GM18507 (cell line): ENCODE data around the gene SORL1-AS1.

Source experiments
- DNase-seq: peaks from one replicate; pipeline ENCODE4 v3.0.0; 2011; ENCODE audit warnings: low read depth; ENCODE audit not compliant: insufficient read length; ENCODE audit errors: extremely low spot score
- FAIRE-seq: peaks from 2 replicates; lab custom pipeline; 2011; peaks lifted over from hg19 to GRCh38; lab: Jason Lieb, UNC

The SORL1-AS1 gene

GRCh38 chr11:121435551-121436511 lies 16.9 kb downstream of the SORL1-AS1 start:
- DNase-seq = no peak
- no peak for FAIRE-seq

GRCh38 chr11:121435132-121435531 lies 17.6 kb downstream of the SORL1-AS1 start:
- DNase-seq (no peak), FAIRE-seq (no peak)

- FAIRE-seq (peak; percentile 54), DNase-seq (no peak)
These were observed 20.8 kb downstream of the SORL1-AS1 start for GRCh38 chr11:121431820-121432526.

- DNase-seq (no peak), FAIRE-seq (peak; percentile 51)
These were observed 23.2 kb downstream of the SORL1-AS1 start for GRCh38 chr11:121429556-121429955.

DNA sequence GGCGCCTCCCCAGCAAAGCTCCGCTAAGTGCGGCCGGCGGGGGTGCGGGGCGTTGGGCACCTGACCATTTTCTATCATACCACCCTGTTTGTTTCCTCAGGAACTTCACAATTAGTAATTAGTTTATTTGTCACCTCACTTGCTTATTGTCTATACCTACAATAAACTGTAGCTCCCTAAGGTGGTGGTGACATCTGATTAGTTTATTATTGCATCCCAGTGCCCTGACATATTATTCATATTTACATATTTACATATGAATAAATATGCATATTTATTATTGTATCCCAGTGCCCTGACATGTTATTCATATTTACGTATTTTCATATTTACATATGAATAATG lies 25.4 kb downstream of the SORL1-AS1 start:
- FAIRE-seq = no peak
- DNase-seq = no peak

- DNase-seq (no peak), FAIRE-seq (peak; percentile 58)
These were observed 26.0 kb downstream of the SORL1-AS1 start for GRCh38 chr11:121426476-121427399.

DNA sequence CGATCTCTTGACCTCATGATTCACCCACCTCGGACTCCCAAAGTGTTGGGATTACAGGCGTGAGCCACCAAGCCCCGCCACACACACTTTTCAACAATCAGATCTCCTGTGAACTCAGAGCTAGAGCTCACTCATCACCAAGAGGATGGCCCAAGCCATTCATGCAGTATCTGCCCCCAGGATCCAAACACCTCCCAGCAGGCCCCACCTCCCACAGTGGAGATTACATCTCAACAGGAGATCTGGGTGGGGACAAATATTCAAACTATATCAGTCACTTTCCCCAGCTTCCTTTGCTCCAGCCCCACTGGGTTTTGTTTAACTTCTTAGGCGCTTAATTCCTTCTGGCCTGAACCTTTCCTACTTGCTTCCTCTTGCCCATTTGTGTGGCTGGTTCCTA lies 26.9 kb downstream of the SORL1-AS1 start:
- no peak for FAIRE-seq
- DNase-seq = no peak

DNA sequence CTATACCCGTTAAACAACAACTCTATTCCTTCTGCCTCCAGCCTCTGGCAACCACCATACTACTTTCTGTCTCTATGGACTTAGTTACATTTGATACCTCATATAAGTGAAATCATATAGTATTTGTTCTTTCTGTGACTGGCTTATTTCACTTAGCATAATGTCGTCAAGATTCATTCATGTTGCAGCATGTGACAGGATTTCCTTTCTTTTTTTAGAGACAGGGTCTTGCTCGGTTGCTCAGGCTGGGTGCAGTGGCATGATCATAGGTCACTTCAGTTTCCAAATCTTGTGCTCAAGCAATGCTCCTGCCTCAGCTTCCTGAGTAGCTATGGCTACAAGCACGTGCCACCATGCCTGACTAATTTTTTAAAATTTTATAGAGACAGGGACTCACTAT lies 30.1 kb downstream of the SORL1-AS1 start:
- FAIRE-seq (peak; percentile 89), DNase-seq (no peak)

DNA sequence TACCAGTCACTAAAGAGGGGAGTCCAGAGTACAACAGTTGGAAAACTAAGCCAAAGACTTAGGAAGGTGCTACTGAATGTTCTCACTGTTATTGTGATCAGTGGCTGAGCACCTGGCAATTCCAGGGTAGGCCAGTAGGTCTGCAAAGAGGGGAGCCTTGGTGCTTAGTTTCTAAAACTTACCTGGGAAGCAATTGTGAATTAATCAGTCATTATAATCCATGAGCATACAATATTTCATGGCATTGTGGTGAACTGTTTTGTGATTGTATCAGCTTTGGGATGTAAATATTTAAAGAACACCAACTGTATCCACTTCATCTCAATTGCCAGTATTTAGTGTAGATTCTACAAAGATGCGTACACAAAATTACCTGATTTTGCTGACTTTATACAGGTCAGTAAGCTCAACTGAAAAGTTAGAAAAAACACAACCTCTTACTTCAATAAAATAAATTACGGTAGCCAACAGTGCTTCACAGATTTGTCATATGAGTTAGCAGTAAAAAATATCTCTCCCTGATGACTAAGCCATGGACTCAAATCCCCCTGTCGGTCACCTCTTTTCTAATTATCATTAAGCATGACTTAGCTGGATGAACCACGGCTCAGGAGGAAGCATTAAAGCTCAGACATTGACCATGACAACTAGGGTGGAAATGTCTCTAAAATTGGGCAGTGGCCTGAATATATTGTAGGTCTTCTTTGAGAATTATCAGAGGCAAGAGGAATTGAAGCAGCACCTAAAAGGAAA lies 31.4 kb downstream of the SORL1-AS1 start:
- DNase-seq (no peak), FAIRE-seq (peak; percentile 44)

- DNase-seq (no peak), FAIRE-seq (peak; percentile 62)
These were observed 32.4 kb downstream of the SORL1-AS1 start for GRCh38 chr11:121420398-121420797.

DNA sequence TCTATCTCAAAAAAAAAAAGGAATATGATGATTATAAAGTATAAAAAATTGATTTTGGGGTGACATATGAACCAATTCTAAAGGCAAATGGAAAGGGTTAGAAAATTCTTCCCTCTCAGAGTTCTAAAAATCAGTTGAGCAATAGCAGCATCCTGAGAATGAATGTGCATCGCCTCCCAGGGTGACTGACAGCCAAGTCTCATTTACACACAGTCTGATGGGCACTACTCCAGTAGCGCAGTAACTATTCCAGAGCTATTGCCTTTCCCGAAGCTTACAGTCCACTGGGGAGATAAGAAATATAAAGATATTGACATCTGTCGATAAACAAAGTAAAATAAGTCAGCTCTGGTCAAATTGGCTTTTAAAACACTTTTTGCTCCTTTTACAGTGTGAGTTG lies 32.9 kb downstream of the SORL1-AS1 start:
- DNase-seq (no peak), FAIRE-seq (no peak)

DNA sequence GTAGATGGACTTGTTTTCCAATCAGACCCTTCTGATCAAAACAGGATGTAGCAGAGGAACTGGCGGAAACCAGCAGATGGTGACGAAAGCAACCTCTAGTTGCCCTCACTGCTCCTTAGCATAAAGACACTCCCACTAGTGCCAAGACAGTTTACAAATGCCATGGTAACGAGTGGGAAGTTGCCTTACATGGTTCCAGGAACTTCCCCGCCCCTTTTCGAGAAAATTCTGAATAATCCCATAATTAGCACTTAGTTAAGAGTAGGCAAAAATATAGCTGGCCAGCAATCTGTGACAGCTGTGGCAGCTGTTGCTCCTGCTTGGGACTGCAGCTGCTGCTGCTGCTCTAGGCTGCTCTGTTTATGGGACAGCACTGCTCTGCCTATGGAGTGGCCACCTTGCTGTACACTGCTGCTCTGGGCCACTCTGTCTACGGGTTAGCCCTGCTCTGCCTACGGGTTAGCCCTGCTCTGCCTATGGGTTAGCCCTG lies 34.1 kb downstream of the SORL1-AS1 start:
- no peak for DNase-seq
- FAIRE-seq = peak; percentile 81

DNA sequence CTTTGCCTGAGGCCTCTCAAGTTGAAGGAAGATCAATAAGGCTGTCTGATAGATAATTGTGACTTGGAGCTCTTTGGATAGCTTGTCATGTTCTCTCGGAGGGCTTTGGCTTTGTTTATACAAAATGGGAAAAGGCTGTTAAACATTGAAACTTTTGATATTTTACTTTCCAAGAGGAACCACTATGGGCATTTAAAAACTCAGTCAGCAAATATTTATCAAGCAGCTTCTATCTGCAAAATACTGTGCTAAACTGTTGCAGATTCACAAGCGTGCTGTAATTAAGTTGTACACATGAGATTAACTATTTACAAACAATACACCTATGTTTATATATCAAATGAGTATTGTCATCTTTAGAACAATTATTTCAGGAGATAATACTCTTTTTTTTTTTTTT lies 35.2 kb downstream of the SORL1-AS1 start:
- FAIRE-seq (no peak), DNase-seq (no peak)

DNA sequence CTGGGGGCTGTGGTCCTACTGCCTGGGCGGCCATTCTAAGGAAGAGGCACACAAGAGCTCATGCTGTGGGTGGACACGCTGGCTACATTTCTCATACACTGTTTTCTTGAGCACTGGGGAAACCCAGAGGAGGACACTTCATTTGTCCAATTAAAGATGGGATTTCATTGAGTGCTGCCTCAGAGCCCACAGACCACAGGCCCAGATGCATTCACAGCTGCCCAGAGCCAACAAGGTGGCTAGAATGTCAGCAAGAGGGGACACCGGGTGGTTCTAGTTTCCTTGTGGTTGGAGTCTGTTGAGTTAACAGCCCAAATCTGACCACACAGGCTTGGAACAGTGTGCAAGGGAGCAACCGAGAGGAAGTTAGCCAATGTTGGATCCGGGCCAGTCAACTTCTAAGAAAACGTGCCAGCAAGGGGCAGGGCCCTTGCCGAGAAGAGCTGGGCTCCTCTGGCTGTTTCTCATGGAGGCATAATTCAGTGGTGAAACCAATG lies 35.7 kb downstream of the SORL1-AS1 start:
- FAIRE-seq = peak; percentile 94

GRCh38 chr11:121415856-121416255 lies 36.9 kb downstream of the SORL1-AS1 start:
- DNase-seq (no peak), FAIRE-seq (no peak)

More for the DNA sequence above, 35.7 kb downstream of the SORL1-AS1 start:
- peak; percentile 28 for DNase-seq

DNA sequence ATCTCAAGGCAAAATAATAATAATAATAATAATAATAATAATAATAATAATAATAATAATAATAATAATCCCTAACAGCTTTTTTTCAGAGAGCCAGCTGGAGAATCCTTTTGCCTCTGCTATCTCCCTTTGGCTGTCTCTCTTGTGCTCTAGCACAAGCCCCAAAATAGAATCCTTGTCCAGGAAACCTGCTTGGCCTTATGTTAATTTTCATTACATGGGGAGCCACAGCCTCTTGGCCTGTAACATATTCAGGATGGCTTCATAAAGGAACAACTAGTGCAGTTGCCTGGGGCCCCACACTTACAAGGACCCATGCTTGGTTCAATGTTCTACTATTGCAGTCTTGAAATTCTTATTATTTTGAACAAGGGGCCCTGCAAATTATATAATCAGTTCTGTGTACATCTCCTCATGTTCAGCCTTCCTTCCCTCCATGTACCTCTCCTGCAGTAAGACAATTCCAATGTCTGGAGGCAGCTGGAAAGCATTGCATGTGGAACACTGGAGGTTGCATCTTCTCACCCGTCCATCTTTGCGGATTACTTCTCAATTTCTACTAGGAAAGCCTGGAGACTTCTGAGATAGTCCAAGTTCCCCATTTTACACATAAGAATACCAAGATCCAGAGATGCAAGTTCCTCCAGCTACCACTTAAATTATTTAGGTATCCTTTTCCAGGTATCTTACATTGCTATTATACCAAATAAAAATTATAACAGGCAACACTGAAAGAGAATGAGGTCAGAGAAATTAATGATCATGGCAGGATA lies 38.4 kb downstream of the SORL1-AS1 start:
- FAIRE-seq = no peak
- DNase-seq = no peak

DNA sequence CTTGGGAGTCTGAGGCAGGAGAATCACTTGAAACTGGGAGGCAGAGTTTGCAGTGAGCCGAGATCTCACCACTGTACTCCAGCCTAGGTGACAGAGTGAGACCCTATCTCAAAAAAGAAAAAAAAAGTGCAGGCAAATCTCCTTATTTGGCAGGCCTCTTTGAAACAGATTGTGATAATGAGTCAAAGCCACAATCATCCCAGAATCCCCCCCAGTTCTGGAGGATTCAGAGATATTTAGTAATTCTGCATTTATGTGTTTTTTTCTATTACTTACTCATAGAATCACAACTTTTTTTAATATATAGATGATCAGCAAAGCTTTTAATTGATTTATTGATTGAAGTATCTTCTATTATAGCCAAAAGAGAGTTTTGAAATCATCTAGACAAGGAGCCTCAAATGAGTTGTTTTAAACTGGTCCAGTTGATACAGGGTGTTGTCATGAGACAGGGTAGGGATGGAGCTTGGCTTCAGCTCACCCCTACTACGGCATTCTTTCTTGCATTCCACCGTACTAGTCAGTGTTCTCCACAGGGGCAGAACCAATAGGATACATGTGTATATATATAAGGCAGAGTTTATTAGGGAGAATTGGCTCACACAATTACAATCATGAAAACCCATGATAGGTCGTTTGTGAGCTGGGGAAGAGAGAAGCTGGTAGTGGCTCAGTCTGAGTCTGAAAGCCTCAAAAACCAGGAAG lies 39.9 kb downstream of the SORL1-AS1 start:
- DNase-seq (no peak), FAIRE-seq (no peak)
